ENCODE measurements around the gene MLPH.

MLPH gene

GRCh38 chr2:237598468-237599208, 111.6 kb downstream of the MLPH start:
- Histone ChIP-seq H3K9me3 (ENCODE audit: control insufficient read depth in 2 of 2, low read length in 2 of 2) (no peaks in the 10 kb centered on the region), H3K4me3 (ENCODE audit: low read length in 2 of 2) (no peak overlapping the region), H3K27ac (ENCODE audit: low read length) (peak overlapping the region; percentile 62), H3K27me3 (ENCODE audit: control insufficient read depth in 1 of 2, insufficient read depth in 2 of 2, low read length in 2 of 2) (no peaks in the 10 kb centered on the region), H3K9ac (ENCODE audit: low read length in 2 of 2) (no peak overlapping the region), H3K36me3 (ENCODE audit: control insufficient read depth in 2 of 2, insufficient read depth in 2 of 2, low read length in 2 of 2) (no peaks in the 10 kb centered on the region), H3K4me1 (ENCODE audit: control insufficient read depth, insufficient read depth, low read length) (peaks cover 58% of the 10 kb centered on the region)

GRCh38 chr2:237599465-237600110, 112.5 kb downstream of the MLPH start:
- Histone ChIP-seq H3K4me1 (ENCODE audit: control insufficient read depth, insufficient read depth, low read length) (peaks cover 49% of the 10 kb centered on the region), H3K9ac (ENCODE audit: low read length in 2 of 2) (peak overlapping the region; percentile 66 to 77), H3K27ac (ENCODE audit: low read length) (peak overlapping the region; percentile 88), H3K4me3 (ENCODE audit: low read length in 2 of 2) (peak overlapping the region; percentile 67 to 70), H3K27me3 (ENCODE audit: control insufficient read depth in 1 of 2, insufficient read depth in 2 of 2, low read length in 2 of 2) (no peaks in the 10 kb centered on the region), H3K9me3 (ENCODE audit: control insufficient read depth in 2 of 2, low read length in 2 of 2) (no peaks in the 10 kb centered on the region), H3K36me3 (ENCODE audit: control insufficient read depth in 2 of 2, insufficient read depth in 2 of 2, low read length in 2 of 2) (no peaks in the 10 kb centered on the region)

GRCh38 chr2:237600205-237600846, 113.3 kb downstream of the MLPH start:
- Histone ChIP-seq H3K4me3 (ENCODE audit: low read length in 2 of 2) (peak overlapping the region; percentile 67 to 70), H3K27ac (ENCODE audit: low read length) (peak overlapping the region; percentile 88), H3K4me1 (ENCODE audit: control insufficient read depth, insufficient read depth, low read length) (peaks cover 41% of the 10 kb centered on the region), H3K9me3 (ENCODE audit: control insufficient read depth in 2 of 2, low read length in 2 of 2) (no peaks in the 10 kb centered on the region), H3K36me3 (ENCODE audit: control insufficient read depth in 2 of 2, insufficient read depth in 2 of 2, low read length in 2 of 2) (no peaks in the 10 kb centered on the region), H3K9ac (ENCODE audit: low read length in 2 of 2) (peak overlapping the region; percentile 66 to 77), H3K27me3 (ENCODE audit: control insufficient read depth in 1 of 2, insufficient read depth in 2 of 2, low read length in 2 of 2) (no peaks in the 10 kb centered on the region)

- no peaks in the 10 kb centered on the region for H3K36me3 ChIP-seq (ENCODE audit: control insufficient read depth in 2 of 2, insufficient read depth in 2 of 2, low read length in 2 of 2)
- H3K4me3 ChIP-seq (ENCODE audit: low read length in 2 of 2), result no peak overlapping the region
- H3K9me3 ChIP-seq (ENCODE audit: control insufficient read depth in 2 of 2, low read length in 2 of 2), result no peaks in the 10 kb centered on the region
- no peak overlapping the region for H3K9ac ChIP-seq (ENCODE audit: low read length in 2 of 2)
- no peaks in the 10 kb centered on the region for H3K27me3 ChIP-seq (ENCODE audit: control insufficient read depth in 1 of 2, insufficient read depth in 2 of 2, low read length in 2 of 2)
- H3K4me1 ChIP-seq (ENCODE audit: control insufficient read depth, insufficient read depth, low read length), result peaks cover 38% of the 10 kb centered on the region
- peak overlapping the region; percentile 88 for H3K27ac ChIP-seq (ENCODE audit: low read length)
These were observed 114.5 kb downstream of the MLPH start for GRCh38 chr2:237601453-237602116.

- no peak overlapping the region for H3K27ac ChIP-seq (ENCODE audit: low read length)
- H3K36me3 ChIP-seq (ENCODE audit: control insufficient read depth in 2 of 2, insufficient read depth in 2 of 2, low read length in 2 of 2), result no peaks in the 10 kb centered on the region
- H3K9ac ChIP-seq (ENCODE audit: low read length in 2 of 2), result no peak overlapping the region
- no peaks in the 10 kb centered on the region for H3K27me3 ChIP-seq (ENCODE audit: control insufficient read depth in 1 of 2, insufficient read depth in 2 of 2, low read length in 2 of 2)
- H3K4me1 ChIP-seq (ENCODE audit: control insufficient read depth, insufficient read depth, low read length), result peaks cover 38% of the 10 kb centered on the region
- H3K4me3 ChIP-seq (ENCODE audit: low read length in 2 of 2), result no peak overlapping the region
- no peaks in the 10 kb centered on the region for H3K9me3 ChIP-seq (ENCODE audit: control insufficient read depth in 2 of 2, low read length in 2 of 2)
These were observed 115.4 kb downstream of the MLPH start for GRCh38 chr2:237602409-237602808.

GRCh38 chr2:237603049-237603717, 116.1 kb downstream of the MLPH start:
- no peak overlapping the region for H3K9ac ChIP-seq (ENCODE audit: low read length in 2 of 2)
- no peak overlapping the region for H3K27ac ChIP-seq (ENCODE audit: low read length)
- peak overlapping the region in 1 of 2 donors; percentile 15 for H3K4me3 ChIP-seq (ENCODE audit: low read length in 2 of 2)
- H3K27me3 ChIP-seq (ENCODE audit: control insufficient read depth in 1 of 2, insufficient read depth in 2 of 2, low read length in 2 of 2), result no peaks in the 10 kb centered on the region
- H3K9me3 ChIP-seq (ENCODE audit: control insufficient read depth in 2 of 2, low read length in 2 of 2), result no peaks in the 10 kb centered on the region
- peaks cover 37% of the 10 kb centered on the region for H3K4me1 ChIP-seq (ENCODE audit: control insufficient read depth, insufficient read depth, low read length)
- no peaks in the 10 kb centered on the region for H3K36me3 ChIP-seq (ENCODE audit: control insufficient read depth in 2 of 2, insufficient read depth in 2 of 2, low read length in 2 of 2)

- peaks cover 30% of the 10 kb centered on the region for H3K4me1 ChIP-seq (ENCODE audit: control insufficient read depth, insufficient read depth, low read length)
- H3K27ac ChIP-seq (ENCODE audit: low read length), result no peak overlapping the region
- H3K36me3 ChIP-seq (ENCODE audit: control insufficient read depth in 2 of 2, insufficient read depth in 2 of 2, low read length in 2 of 2), result no peaks in the 10 kb centered on the region
- peak overlapping the region in 1 of 2 donors; percentile 15 for H3K4me3 ChIP-seq (ENCODE audit: low read length in 2 of 2)
- H3K9ac ChIP-seq (ENCODE audit: low read length in 2 of 2), result no peak overlapping the region
- no peaks in the 10 kb centered on the region for H3K27me3 ChIP-seq (ENCODE audit: control insufficient read depth in 1 of 2, insufficient read depth in 2 of 2, low read length in 2 of 2)
- H3K9me3 ChIP-seq (ENCODE audit: control insufficient read depth in 2 of 2, low read length in 2 of 2), result no peaks in the 10 kb centered on the region
These were observed 116.8 kb downstream of the MLPH start for GRCh38 chr2:237603718-237604362.

- Histone ChIP-seq H3K9ac (ENCODE audit: low read length in 2 of 2) (no peak overlapping the region), H3K36me3 (ENCODE audit: control insufficient read depth in 2 of 2, insufficient read depth in 2 of 2, low read length in 2 of 2) (no peaks in the 10 kb centered on the region), H3K27me3 (ENCODE audit: control insufficient read depth in 1 of 2, insufficient read depth in 2 of 2, low read length in 2 of 2) (no peaks in the 10 kb centered on the region), H3K4me1 (ENCODE audit: control insufficient read depth, insufficient read depth, low read length) (peaks cover 25% of the 10 kb centered on the region), H3K9me3 (ENCODE audit: control insufficient read depth in 2 of 2, low read length in 2 of 2) (no peaks in the 10 kb centered on the region), H3K4me3 (ENCODE audit: low read length in 2 of 2) (no peak overlapping the region), H3K27ac (ENCODE audit: low read length) (no peak overlapping the region)
These were observed 117.3 kb downstream of the MLPH start for GRCh38 chr2:237604391-237604790.
